HCT116 (cell line): ENCODE data around the gene MAPKAP1.

Source experiments
- EZH2 ChIP-seq: fragments of 200-600 bp; sonication (generic); IDR thresholded peaks from 2 replicates; pipeline ENCODE4 v1.6.1; 2017; ENCODE audit warnings: antibody characterized with exemption, mixed run types
- EZH2phosphoT487 ChIP-seq: fragments of 200-600 bp; IDR thresholded peaks from 2 replicates; pipeline ENCODE4 v1.6.1; 2018; ENCODE audit warnings: antibody characterized with exemption, borderline replicate concordance
- POLR2A ChIP-seq: IDR thresholded peaks from 2 replicates; pipeline ENCODE4 v1.7.0; 2011; ENCODE audit warnings: borderline replicate concordance; ENCODE audit not compliant: insufficient read depth, insufficient read length; ENCODE audit errors: extremely low read depth
- POLR2AphosphoS5 ChIP-seq: IDR thresholded peaks from 2 replicates; pipeline ENCODE4 v1.6.1; 2011; ENCODE audit warnings: mild to moderate bottlenecking, low read depth, low read length, moderate library complexity
- SP1 ChIP-seq: IDR thresholded peaks from 2 replicates; pipeline ENCODE4 v1.6.1; 2012; ENCODE audit warnings: low read depth
- SRF ChIP-seq: IDR thresholded peaks from 2 replicates; pipeline ENCODE4 v1.6.1; 2012; ENCODE audit warnings: low read depth
- TCF7L2 ChIP-seq: IDR thresholded peaks from 2 replicates; pipeline ENCODE4 v1.7.0; 2011; ENCODE audit warnings: borderline replicate concordance, inconsistent platforms; ENCODE audit not compliant: insufficient read depth, insufficient read length; ENCODE audit errors: extremely low read depth
- YY1 ChIP-seq: IDR thresholded peaks from 2 replicates; pipeline ENCODE4 v1.6.1; 2011; ENCODE audit warnings: low read length, low read depth, moderate library complexity, mild to moderate bottlenecking; ENCODE audit not compliant: insufficient replicate concordance; ENCODE audit errors: extremely low read depth
- ZNF274 ChIP-seq: fragments of 200-500 bp; sonication (Bioruptor generic); IDR thresholded peaks from 2 replicates; pipeline ENCODE4 v1.6.1; 2014; ENCODE audit warnings: mild to moderate bottlenecking, low read depth, low read length, inconsistent platforms
- TF ChIP-seq, protein P1 (sequence below), 3 experiments: fragments of 200-600 bp in 1 of 3; sonication (generic) in 1 of 3; IDR thresholded peaks in 2 of 3; conservative IDR thresholded peaks in 1 of 3; 2 replicates each; pipeline ENCODE4 v1.5.1; 2012 to 2017; ENCODE audit warnings: low read depth in 2 of 3, low read length in 2 of 3, antibody characterized with exemption in 1 of 3, borderline replicate concordance in 1 of 3, control low read depth in 1 of 3, mild to moderate bottlenecking in 1 of 3, mixed read lengths in 1 of 3, mixed run types in 1 of 3, moderate library complexity in 1 of 3; ENCODE audit not compliant: insufficient read depth in 1 of 3
- TF ChIP-seq, protein P2 (sequence below): IDR thresholded peaks from 2 replicates; pipeline ENCODE4 v1.6.1; 2012; ENCODE audit warnings: low read depth
- TF ChIP-seq, protein P3 (sequence below): IDR thresholded peaks from 2 replicates; pipeline ENCODE4 v1.6.1; 2012

DNA sequence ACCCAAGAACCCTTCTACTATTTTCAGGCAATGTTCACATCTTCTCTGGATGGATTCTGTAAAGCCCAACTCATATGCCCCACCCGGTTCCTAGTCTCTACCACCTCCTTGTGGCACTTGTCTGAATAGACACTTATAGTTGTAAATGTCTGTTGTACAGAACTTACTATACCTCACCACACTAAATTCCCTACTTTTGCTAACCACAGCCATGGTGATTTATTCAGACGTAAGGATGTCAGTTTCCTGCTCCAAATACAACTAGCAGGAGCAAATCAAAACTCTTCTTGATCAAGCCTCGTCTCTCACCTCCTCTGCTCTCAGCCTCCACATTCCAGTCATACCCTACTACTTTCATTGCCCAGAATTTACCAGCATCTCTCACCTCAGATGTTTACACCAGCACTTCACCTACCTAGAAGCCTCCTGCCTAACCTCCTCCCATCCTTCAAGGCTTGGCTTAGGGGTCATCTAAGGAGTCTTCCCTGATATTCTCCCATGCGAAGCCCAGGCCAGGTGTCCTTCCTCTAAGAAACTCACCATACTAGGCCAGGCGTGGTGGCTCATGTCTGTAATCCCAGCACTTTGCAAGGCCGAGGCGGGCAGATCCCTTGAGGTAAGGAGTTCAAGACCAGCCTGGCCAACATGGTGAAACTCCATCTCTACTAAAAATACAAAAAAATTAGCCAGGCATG, 75.5 kb downstream of the MAPKAP1 start:
- TF ChIP-seq EZH2phosphoT487 (no peak), EZH2 (no peak), POLR2A (no peak), SRF (no peak), POLR2AphosphoS5 (no peak), YY1 (no peak), ZNF274 (no peak), SP1 (no peak), TCF7L2 (no peak)
- TF ChIP-seq, protein P1, sequence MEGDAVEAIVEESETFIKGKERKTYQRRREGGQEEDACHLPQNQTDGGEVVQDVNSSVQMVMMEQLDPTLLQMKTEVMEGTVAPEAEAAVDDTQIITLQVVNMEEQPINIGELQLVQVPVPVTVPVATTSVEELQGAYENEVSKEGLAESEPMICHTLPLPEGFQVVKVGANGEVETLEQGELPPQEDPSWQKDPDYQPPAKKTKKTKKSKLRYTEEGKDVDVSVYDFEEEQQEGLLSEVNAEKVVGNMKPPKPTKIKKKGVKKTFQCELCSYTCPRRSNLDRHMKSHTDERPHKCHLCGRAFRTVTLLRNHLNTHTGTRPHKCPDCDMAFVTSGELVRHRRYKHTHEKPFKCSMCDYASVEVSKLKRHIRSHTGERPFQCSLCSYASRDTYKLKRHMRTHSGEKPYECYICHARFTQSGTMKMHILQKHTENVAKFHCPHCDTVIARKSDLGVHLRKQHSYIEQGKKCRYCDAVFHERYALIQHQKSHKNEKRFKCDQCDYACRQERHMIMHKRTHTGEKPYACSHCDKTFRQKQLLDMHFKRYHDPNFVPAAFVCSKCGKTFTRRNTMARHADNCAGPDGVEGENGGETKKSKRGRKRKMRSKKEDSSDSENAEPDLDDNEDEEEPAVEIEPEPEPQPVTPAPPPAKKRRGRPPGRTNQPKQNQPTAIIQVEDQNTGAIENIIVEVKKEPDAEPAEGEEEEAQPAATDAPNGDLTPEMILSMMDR (IDR thresholded peaks at IDR 0.05 in 2 of 3, conservative IDR thresholded peaks at IDR 0.05 in 1 of 3; ENCODE audit: borderline replicate concordance in 1 of 3, insufficient read depth in 1 of 3, low read depth in 2 of 3, low read length in 2 of 3), result peak; percentile 50 to 70 (median 58); a peak in 5 of 6 replicates
- TF ChIP-seq, protein P2, sequence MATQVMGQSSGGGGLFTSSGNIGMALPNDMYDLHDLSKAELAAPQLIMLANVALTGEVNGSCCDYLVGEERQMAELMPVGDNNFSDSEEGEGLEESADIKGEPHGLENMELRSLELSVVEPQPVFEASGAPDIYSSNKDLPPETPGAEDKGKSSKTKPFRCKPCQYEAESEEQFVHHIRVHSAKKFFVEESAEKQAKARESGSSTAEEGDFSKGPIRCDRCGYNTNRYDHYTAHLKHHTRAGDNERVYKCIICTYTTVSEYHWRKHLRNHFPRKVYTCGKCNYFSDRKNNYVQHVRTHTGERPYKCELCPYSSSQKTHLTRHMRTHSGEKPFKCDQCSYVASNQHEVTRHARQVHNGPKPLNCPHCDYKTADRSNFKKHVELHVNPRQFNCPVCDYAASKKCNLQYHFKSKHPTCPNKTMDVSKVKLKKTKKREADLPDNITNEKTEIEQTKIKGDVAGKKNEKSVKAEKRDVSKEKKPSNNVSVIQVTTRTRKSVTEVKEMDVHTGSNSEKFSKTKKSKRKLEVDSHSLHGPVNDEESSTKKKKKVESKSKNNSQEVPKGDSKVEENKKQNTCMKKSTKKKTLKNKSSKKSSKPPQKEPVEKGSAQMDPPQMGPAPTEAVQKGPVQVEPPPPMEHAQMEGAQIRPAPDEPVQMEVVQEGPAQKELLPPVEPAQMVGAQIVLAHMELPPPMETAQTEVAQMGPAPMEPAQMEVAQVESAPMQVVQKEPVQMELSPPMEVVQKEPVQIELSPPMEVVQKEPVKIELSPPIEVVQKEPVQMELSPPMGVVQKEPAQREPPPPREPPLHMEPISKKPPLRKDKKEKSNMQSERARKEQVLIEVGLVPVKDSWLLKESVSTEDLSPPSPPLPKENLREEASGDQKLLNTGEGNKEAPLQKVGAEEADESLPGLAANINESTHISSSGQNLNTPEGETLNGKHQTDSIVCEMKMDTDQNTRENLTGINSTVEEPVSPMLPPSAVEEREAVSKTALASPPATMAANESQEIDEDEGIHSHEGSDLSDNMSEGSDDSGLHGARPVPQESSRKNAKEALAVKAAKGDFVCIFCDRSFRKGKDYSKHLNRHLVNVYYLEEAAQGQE, result no peak
- TF ChIP-seq, protein P3, sequence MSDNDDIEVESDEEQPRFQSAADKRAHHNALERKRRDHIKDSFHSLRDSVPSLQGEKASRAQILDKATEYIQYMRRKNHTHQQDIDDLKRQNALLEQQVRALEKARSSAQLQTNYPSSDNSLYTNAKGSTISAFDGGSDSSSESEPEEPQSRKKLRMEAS, result no peak
